GM21526 (cell line): ENCODE data around the gene PRL.

ENCODE experiments used
- ATAC-seq: cut with Tn5 transposase; IDR thresholded peaks from one replicate; pipeline ENCODE4 v1.9.1; 2021; ENCODE audit warnings: moderate library complexity; ENCODE audit not compliant: unreplicated experiment, low FRiP score

PRL gene

DNA sequence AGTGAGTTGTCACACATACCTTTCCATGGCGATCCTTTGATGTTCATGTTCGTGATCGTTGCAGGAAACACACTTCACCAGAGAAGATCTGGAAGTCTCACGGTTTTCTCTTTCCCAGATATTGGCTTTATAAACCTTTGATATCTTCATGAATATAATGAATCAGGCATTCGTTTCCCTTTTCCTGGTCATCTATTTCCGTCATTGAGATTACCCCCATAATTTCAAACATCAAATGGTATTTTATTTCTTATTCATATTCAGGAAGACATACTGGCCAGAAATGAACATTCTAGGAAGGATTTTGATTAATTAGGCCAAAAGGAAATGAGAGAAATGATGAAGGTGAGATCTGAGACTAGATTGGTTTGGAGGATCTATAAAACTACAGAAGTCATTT, at the start of gene PRL:
PRL (minus strand) TSS at position 101 of the 400 bp plus-strand sequence; CDS start at position 47, 54 bp downstream.
- no peak for ATAC-seq

DNA sequence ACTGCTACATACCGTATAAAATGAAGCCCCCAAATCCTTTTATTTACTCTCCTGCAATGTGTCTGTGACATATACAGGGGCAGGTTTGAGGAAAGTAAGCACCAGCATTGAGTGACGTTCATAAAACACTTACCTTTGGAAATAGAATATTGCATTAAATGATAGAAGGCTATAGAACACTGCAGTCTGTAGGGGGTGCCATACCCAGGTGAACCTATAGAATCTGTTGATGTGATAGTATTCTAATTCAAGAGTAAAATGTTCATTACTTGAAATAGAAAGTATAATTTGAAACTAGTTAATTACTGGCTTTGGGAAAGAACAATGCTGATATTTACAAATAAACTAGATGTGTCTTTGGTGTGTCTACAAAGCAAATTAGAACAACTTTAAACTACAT, 47.0 kb upstream of the PRL start:
- no peak for ATAC-seq

DNA sequence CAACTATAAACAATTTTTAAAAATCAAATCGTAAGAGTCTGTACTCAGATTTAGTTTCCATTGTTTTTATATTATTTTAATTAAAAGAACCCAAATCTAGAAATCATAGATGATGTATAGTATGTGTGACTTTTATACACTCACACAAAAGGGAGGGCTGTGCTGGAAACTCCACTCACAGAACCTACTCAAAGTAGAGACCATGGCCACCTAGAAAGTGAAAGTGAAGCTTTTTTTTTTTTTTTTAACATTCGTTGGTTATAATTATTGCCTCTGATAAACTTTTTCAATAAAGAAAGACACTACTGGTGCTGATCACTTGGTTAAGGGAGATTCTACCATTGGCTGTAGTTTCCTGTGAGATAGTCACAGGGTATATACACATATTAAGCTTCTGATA, 37.9 kb upstream of the PRL start:
- no peak for ATAC-seq

DNA sequence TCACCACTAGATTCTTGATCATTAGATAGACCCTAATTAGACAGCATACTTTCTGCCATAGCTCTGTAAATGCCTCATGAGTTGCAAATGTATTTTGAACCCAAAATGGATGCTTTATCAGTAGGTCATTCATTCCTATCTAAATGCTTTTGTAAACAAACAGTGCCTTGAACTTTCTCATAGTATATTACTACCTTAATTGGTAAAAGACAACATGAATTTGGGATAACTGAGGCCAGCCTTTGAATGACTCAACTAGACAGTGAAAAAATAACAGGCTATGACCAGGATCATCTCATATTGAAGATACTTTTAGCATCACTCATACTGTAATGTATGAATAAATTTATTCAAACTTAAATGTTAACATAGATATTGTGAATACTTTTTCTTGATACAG, 37.0 kb upstream of the PRL start:
- ATAC-seq: no peak

DNA sequence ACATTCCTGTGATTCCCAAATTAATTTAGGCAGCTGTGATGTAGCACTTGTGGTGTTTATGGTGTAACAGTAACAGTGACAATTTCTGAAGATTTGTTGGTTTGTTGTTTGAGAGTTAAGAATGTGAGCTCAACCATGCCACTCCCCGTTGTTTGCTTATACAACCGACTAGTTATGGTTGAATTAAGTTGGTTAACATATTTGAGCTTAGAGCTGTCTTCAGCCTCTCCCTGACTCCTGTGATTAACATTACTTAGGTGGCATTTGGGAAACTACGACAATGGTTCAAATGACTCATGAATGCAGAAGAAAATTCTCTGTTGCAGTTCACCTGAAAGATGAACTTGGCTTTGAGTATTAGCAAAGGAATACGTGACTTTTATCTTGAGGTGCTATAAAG, 35.9 kb upstream of the PRL start:
- ATAC-seq: no peak

DNA sequence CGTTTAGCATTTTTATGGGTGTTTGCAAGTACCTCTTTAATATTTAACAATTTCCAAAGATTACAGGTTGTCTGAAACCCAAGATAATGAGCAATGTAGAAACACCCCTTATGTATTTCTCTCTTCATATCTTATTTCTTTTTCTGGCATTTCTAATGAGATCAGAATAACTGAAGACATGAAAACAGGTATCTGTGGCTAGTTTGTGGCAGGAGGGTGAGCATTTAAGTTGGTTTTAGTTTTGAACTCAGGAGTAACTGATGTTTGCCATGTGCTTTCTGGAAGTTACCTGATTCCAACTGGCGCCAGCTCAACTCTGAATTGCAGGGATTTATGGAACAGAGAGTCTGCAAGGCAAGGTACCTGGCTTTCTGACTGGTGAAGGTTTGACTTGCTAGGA, 35.4 kb upstream of the PRL start:
- no peak for ATAC-seq

DNA sequence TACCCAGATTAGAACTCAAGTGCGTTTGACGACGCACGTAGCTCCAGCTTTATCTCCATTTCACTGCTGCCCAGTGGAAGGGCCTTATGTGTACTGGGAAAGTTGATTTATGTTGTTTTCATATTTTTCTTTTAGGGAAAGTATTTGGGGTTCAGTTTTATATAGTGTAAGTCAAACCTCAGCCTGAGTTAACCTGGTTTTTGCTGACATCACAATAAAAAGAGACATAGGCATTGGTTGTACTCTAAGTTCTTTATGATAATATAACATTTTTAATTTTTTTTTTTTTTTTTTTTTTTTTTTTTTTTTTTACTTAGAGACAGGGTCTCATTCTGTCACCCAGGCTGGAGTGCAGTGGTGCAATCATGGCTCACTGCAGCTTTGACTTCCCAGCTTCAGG, 34.1 kb upstream of the PRL start:
- ATAC-seq: no peak

DNA sequence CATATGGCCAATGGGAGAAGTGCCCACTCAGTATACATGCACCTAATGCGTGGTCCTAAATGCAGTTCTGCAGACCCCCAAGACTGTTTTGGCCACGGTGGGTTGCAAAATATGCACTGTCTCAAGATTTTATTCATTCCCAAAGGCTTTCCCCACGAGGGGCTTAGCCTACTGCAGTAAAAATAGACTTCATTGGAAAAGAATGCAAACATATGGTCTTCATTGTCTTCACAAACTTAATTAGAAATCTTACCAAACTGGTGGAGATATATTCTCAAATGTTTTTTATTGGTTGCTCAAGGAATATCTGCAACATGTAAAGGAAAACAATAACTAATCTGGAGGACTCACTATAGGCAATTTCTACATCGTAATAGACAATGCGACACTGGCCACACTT, 31.6 kb upstream of the PRL start:
- ATAC-seq: no peak

DNA sequence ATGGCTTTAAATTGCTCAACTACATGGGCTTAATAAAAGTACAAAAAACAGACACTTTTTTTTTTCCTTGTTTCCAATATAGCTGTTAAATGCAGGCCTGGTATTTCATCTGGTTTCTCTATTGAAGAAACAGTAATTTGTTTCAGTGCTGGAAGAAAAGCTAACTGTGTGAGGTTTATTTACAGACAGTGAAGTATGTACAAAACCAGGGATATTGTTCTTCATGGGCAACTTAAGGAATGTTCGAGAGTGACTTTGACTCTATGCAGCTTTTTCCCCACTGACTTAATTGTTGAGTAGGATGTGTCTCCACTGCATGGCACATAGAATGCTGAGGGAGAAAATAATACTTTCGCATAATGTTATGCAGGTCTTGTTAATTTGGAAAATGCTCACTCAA, 31.0 kb upstream of the PRL start:
- no peak for ATAC-seq

DNA sequence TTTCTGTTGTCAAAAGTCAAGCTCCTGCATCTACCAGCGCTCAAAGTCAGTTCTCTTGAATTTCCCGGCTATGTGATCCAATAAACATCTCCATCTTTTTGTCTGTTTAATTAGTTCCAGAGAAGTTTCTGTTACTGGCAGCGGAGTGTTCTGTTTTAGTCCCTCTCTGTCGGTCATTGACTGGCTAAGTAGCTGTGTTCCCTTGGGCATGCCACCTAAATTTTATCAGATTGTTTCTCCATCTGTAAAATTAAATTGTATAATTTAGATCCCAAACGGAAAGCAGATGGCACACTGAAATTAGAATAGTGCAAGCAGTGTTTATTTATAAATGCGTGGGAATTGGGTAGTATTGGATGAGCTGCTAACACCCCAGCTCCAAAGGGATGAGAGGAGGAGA, 29.7 kb upstream of the PRL start:
- ATAC-seq: no peak

DNA sequence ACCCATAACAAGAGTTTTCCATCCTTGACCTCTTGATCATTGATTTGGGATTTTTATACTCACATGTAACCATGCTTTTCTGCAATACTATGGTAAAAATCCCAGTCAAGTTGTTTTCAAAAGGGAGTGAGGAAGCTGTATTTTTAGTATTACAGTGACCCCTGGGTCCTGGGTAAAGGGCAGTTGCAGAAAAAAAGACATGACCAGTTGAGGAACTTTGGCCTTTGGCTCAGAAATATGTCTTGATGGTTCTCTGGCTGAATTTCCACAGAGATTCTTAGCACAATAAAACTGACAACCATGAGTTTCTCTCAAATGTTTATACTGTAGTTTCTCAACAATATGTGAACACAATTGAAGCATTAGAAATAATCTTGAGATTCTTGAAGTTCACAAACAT, 28.6 kb upstream of the PRL start:
- ATAC-seq: no peak

DNA sequence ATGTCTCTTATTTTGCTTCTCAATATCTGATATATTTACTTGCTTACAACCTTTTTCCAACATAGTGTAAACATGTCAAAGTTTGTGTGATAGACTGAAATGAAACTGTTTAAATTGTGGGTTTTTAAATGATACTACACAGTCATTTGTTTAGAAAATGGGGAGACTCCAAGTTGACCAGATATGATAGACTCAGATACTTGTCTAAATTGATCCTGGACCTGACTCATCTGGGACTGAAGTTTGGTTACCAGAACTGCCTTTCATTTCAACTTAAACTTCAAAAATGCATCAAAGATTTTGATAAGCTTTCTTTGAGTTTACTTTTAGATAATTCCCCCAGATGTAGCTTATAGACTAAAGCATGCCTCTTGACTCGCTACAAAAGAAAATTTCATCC, 27.0 kb upstream of the PRL start:
- no peak for ATAC-seq

DNA sequence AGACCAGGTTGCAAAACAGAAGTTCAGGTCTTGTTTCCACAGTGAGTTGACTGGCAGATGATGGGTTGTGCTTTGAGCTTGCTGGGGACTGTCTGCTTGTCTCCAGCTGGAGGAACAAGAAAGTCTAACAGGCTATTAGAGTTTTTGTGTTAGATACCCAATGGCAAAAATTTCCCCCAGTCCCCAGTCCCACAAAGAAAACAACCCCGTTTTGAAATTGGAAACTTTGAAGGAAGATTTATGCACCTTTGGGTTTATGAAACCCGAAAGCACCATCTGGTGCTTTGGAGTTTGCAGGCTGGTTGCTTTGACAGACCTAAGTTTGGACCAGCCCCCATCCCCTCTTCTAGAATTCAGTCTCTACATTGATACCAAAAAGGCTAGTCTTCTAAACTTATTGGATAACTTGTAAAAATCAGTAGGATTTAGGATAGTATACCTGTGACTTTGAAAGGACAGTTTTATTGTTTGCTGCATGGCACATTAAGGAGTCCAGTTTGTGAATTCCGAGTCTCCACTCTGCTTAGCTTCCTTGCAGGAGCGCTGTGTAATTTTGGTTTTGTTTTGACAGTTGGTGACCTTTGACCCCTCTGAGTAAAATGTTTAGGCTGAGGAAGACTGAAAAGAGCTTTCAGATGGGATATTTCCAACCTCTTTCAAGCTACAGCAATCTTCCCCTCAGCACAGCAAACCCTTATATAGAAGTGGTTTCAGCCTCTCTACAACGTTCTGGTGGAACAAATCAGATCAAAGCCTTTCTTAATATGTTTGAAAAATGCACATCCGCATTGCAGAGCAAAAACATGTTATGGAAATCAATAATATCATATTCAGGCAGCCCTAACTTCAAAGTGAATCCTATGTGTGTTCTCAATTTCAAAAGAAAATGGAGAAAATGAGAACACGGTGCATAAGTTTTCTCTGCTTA, 25.5 kb upstream of the PRL start:
- no peak for ATAC-seq

DNA sequence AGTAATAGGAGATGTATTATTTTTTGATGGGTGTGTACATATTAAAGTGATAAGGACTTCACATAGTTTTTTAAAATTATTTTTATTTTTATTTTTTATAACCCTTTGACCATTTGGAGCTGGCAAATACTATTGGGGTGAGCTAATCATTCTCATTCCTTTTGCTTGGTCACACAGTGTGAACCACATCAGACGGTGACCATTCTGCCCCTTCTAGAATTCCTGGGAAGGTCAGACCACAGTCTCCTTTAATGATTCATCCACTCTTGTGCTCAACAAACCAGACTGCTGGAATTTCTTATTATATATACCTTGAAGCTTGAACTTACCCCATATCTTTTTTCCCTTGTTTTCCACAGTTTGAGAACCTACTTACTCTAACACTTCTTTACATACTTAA, 23.9 kb upstream of the PRL start:
- ATAC-seq: no peak

DNA sequence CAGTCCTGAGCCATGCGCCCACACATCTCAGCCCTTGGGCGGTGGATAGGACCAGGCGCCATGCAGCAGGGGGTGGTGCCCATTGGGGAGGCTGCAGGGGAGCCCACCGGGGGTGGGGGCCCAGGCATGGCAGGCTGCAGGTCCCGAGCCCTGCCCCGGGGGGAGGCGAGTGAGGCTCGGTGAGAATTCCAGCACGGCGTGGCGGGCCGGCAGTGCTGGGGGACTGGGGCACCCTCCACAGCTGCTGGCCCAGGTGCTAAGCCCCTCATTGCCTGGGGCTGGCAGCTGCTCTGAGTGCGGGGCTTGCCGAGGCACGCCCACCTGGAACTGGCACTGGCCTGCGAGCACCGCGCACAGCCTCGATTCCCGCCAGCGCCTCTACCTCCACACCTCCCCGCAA, 21.6 kb upstream of the PRL start:
- no peak for ATAC-seq

DNA sequence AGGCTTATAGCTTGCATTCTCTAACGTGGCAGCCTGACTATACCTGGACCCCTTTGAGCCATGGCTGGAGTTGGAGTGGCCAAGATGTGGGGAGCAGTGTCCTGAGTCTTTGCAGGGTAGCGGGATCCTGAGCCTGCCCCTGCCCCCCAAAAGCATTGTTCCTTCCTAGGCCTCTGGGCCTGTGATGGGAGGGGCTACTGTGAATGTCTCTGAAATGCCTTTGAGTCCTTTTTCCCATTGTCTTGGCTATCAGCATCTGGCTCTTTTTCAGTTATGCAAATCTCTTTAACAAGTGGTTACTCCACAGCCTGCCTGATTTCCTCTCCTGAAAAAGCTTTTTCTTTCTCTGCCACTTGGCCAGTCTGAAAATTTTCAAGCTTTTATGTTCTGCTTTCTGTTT, 17.0 kb upstream of the PRL start:
- ATAC-seq: no peak

DNA sequence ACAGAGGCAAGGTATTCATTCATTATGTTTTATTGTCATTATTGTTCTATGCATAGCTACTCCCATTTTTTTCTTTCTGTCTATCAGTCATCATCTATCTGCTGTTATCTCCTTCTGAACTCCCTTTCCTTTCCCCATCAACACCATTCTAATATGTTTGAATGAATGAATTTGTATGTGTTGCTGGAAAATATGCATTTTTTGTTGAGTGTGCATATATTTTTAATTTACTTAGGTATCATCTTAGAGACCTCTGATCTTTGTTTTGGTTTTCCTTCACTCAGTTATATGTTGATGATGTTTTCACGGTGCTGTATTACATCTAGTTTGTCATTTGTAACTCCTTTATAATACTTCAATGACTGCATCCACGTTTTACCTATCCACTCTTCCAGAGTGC, 12.1 kb upstream of the PRL start:
- no peak for ATAC-seq

DNA sequence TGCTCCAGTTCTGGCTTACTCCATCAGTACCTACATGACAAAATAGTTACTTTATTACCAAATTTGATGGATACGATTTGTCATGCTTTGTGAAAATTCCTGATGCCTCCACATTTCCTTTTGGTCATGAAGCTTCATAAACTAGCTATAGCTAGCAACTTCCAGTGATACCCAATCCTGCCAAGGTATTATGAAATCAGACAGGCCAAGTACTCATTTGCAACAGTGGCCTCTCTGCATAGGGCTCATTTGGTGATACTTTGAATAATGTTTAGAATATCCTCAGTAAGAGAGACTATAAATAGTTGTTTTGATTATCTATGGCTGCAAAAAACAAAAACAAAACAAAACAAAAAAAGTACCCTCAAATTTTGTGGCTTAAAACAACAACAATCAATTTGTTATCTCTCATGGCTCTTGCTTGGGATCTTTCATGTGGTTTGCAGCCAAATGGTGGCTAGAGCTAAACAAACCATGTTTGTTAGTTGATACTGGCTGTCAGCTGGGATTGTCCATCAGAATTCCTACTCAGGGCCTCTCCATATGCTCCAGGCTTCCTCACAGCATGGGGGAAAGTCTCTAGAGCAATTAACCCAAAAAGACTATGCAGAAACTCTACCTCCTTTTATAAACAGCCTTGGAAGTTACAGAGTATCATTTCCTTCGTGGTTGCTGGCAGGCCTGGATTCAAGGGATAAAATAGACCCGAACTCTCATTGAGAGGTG, 10.1 kb upstream of the PRL start:
- ATAC-seq: no peak

DNA sequence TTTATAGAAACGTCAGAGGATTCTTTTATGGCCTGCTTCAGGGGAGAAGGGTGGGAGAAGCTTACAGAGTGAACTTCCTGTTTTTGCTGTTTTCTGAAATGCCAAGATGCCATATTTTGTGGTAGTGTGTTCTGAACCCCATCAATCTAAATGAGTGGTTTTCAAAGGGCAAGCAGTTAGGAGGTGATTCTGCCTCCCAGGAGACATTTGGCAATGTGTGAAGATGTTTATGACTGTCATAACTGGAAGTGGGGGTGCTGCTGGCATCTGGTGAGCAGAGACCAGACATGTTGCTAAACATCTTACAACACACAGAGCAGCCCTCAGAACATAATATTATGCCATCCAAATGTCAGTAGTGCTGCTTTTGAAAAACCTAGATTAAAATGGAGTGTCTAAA, 6.0 kb upstream of the PRL start:
- no peak for ATAC-seq

DNA sequence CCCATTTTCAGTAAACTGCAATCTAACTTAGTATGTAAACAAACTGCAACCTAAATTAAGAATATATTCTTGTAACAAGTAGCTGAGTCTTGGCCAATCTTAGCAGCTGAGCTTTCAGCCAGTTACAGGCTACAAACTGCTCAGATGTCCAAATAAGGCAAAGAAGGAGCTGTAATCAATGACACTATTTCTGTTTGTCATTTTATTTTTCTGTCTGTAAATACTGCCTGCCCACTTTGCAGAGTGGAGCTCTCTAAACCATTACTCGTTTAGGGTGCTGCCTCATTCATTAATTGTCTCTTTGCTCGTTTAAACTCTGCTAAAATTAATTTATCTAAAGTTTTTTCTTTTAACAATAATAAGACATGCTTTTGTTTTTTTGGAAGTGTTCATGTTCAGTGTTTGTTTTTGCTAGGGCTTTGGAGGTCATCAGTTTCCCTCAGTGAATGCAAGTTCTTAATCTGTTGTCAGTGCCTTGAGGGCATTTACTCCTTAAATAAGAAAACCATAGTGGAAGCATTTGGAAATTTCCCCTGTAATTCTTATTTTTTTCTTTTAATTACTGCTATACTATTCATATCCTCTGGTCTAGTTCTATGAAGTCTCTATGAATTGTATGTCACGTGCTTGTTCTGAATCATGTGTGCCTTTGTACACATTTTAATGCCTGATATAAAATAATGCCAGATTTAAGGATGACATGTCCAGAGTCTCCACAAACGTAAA, 3.6 kb upstream of the PRL start:
- ATAC-seq: no peak

DNA sequence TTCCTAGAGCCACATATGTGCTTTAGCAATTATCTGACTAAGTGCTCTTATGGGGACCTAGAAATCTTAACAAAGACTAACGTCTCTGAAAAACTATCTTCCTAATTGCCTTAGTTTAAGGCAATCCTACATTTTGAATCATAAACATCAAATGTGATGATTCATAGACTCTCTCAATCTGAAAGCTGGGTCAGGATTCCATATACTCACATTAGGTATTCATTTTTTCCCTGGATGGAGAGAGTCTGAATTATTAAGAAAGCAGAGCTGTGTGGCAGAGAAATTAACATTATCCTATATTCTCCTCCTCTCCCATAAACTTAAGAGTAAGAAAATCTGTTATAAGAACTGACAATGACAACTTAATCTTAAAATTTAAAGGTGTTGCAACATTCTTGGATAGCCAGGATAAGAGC, 1.6 kb upstream of the PRL start:
- ATAC-seq: no peak
